Stimulated activated CD8-positive, alpha-beta memory T cell treated with anti-CD3 and anti-CD28 coated beads, Interleukin-2, amount 100 ng/mL, for 1 hour (primary cell): Measurements from ENCODE around the gene ATP13A3.
A peak's percentile ranks its signal among the peaks of the same experiment; 100 is the strongest.

Experiments used
- DNase-seq, 2 donors: peaks; one replicate each; pipeline ENCODE4 v3.0.0-alpha.2; 2020; ENCODE audit warnings: low read depth in 2 of 2

ATP13A3 gene

GRCh38 chr3:194440756-194441155 is 46.0 kb downstream of the ATP13A3 start:
- no peak for DNase-seq

- no peak for DNase-seq
Observed at GRCh38 chr3:194439881-194440550, 46.8 kb downstream of the ATP13A3 start.

- DNase-seq, result no peak
Observed at GRCh38 chr3:194434503-194434902, 52.3 kb downstream of the ATP13A3 start.

- DNase-seq, result no peak
Observed at GRCh38 chr3:194431554-194431953, 55.2 kb downstream of the ATP13A3 start.

GRCh38 chr3:194425399-194425798 is 61.4 kb downstream of the ATP13A3 start:
- DNase-seq, result no peak

GRCh38 chr3:194424953-194425352 is 61.8 kb downstream of the ATP13A3 start:
- no peak for DNase-seq

- DNase-seq, result no peak
Observed at GRCh38 chr3:194424373-194424772, 62.4 kb downstream of the ATP13A3 start.

GRCh38 chr3:194423317-194423716 is 63.5 kb downstream of the ATP13A3 start:
- no peak for DNase-seq

GRCh38 chr3:194422188-194422587 is 64.6 kb downstream of the ATP13A3 start:
- no peak for DNase-seq

GRCh38 chr3:194418671-194419070 is 68.1 kb downstream of the ATP13A3 start:
- DNase-seq, result no peak

- DNase-seq, result no peak
Observed at GRCh38 chr3:194407423-194407822, 79.4 kb downstream of the ATP13A3 start.

GRCh38 chr3:194405766-194406165 is 81.0 kb downstream of the ATP13A3 start:
- DNase-seq, result no peak

- DNase-seq, result peak in 1 of 2 donors; percentile 11
Observed at GRCh38 chr3:194404365-194405140, 82.2 kb downstream of the ATP13A3 start.

GRCh38 chr3:194401868-194402329 is 84.9 kb downstream of the ATP13A3 start:
- no peak for DNase-seq

- DNase-seq, result no peak
Observed at GRCh38 chr3:194401346-194401745, 85.5 kb downstream of the ATP13A3 start.

GRCh38 chr3:194399874-194400411 is 86.9 kb downstream of the ATP13A3 start:
- DNase-seq, result no peak

- DNase-seq, result no peak
Observed at GRCh38 chr3:194399166-194399565, 87.6 kb downstream of the ATP13A3 start, which contains the start of gene GP5. Gene GP5, minus strand, starts transcription at chr3:194399266. Its CDS starts 984 bp downstream, at chr3:194398282.

- DNase-seq, result no peak
Observed at GRCh38 chr3:194397757-194398312, 89.0 kb downstream of the ATP13A3 start.

- DNase-seq, result no peak
Observed at GRCh38 chr3:194396859-194397756, 89.7 kb downstream of the ATP13A3 start.

- DNase-seq, result no peak
Observed at GRCh38 chr3:194396539-194396858, 90.3 kb downstream of the ATP13A3 start.

- DNase-seq, result peak in 1 of 2 donors; percentile 37
Observed at GRCh38 chr3:194395778-194396538, 90.8 kb downstream of the ATP13A3 start.
